Activated CD4-positive, alpha-beta T cell treated with anti-CD3 and anti-CD28 coated beads for 1 hour (primary cell): Measurements from ENCODE around the gene MCF2L.
"Not testable (repeated sequence)": the region's sequence is repeated elsewhere in the genome, so short reads cannot be mapped to it uniquely, and the experiment has no call there.

Source experiments
- DNase-seq: peaks from one replicate; pipeline ENCODE4 v3.0.0-alpha.2; 2020

Gene MCF2L

GRCh38 chr13:113086991-113087922, 118.2 kb downstream of the MCF2L start:
- no peak for DNase-seq

- DNase-seq, result no peak
These were observed 119.1 kb downstream of the MCF2L start for GRCh38 chr13:113087923-113088690.

GRCh38 chr13:113088691-113089020, 119.6 kb downstream of the MCF2L start:
- no peak for DNase-seq

- no peak for DNase-seq
These were observed 120.8 kb downstream of the MCF2L start for GRCh38 chr13:113089693-113090414.

GRCh38 chr13:113090415-113090770, 121.4 kb downstream of the MCF2L start:
- DNase-seq, result no peak

GRCh38 chr13:113090806-113091205, 121.8 kb downstream of the MCF2L start:
- no peak for DNase-seq

- no peak for DNase-seq
These were observed 122.3 kb downstream of the MCF2L start for GRCh38 chr13:113091211-113091771.

- DNase-seq, result no peak
These were observed 123.1 kb downstream of the MCF2L start for GRCh38 chr13:113091891-113092775.

GRCh38 chr13:113092776-113093579, 124.0 kb downstream of the MCF2L start:
- DNase-seq, result no peak

- DNase-seq, result no peak
These were observed 124.8 kb downstream of the MCF2L start for GRCh38 chr13:113093580-113094409.

GRCh38 chr13:113094410-113094800, 125.4 kb downstream of the MCF2L start:
- DNase-seq, result no peak

GRCh38 chr13:113095146-113096051, 126.4 kb downstream of the MCF2L start:
- no peak for DNase-seq

GRCh38 chr13:113096052-113096744, 127.2 kb downstream of the MCF2L start:
- DNase-seq, result no peak

- no peak for DNase-seq
These were observed 127.8 kb downstream of the MCF2L start for GRCh38 chr13:113096745-113097305.

GRCh38 chr13:113097651-113098050, 128.6 kb downstream of the MCF2L start:
- DNase-seq, result no peak

- DNase-seq, result no peak
These were observed 129.2 kb downstream of the MCF2L start for GRCh38 chr13:113098162-113098732.

- DNase-seq, result no peak
These were observed 130.1 kb downstream of the MCF2L start for GRCh38 chr13:113099142-113099541.

GRCh38 chr13:113102302-113102701, 133.3 kb downstream of the MCF2L start:
- not testable (repeated sequence) for DNase-seq
